HG02981 (cell line): ENCODE results near the gene BRICD5.

ENCODE experiments used
- ATAC-seq: cut with Tn5 transposase; IDR thresholded peaks from one replicate; pipeline ENCODE4 v1.9.1; 2021; ENCODE audit warnings: mild to moderate bottlenecking, moderate library complexity; ENCODE audit not compliant: unreplicated experiment

The BRICD5 gene

GRCh38 chr16:2166263-2167067 is 44.2 kb downstream of the BRICD5 start:
- no peak for ATAC-seq

DNA sequence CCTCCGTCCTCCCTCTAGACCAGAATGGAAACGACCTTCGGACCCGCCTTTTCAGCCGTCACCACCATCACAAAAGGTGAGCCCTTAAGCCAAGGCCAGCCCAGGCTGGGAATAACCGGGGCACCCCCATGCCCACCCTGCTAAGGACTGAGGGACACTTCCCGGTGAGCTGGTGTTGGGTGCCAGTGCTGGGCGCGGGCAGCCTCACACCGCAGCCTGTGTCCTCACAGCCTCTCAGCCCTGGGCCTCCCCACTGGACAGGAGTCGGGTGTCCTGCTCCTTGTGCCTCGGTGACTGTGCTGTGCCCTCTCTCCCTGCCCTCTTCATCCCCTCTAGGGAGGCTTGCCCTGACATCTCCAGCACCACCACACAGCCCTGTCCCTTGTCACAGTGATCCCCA is 44.8 kb downstream of the BRICD5 start:
- no peak for ATAC-seq

DNA sequence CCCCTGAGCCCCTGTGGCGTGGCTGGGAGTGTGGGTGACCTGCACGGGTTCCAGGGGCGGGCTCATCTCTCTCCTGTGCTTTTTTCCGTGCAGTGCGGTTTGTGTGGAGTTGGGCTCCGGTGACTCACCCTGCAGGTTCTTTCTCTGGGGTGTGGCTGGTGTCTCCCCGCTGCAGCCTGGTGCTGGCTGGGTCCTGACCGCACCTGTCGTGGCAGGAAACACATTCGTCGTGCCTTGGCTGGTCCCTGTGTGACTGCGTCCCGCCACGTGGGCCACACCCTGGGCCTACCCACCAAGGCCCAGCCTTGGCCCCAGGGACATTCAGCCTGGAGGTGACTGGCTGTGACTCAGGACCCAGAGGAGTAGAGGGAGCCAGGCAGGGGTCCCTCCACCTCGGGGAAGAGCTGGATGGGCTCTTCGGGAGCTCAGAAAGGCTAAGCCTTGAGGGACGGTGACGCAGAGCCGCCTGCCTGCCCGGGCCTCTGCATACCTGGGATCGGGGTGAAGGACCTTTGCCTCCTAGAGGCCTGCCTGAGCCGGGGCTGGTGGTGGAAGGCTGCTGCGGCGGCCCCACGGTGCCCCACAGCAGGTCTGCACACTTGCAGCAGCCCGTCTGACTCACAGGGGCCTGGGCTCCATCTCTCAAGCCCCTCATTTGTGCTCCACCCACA is 47.3 kb downstream of the BRICD5 start:
- ATAC-seq = no peak

DNA sequence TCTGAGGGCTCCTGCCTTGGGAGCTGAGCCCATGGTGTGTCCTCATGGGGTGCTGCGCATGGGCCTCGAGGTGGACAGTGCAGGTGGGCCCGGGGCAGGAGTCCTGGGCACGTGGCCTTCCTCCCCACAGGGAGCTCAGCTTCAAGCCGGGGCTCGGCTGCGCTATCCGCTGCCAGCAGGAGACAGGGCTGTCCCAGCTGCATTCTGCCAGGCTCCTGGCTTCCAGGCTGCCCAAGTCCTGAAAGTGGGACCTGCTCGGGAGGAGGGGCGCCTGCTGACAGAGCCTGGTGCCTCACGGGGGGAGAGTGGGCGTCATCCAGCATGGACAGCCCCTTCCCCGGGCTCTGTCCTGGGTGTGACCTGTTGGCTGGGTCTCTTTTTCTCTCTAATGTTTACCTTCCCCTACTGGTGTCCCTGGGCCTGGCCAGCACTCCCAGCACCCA is 48.0 kb downstream of the BRICD5 start:
- ATAC-seq = no peak

GRCh38 chr16:2161911-2162310 is 48.8 kb downstream of the BRICD5 start:
- ATAC-seq = no peak

DNA sequence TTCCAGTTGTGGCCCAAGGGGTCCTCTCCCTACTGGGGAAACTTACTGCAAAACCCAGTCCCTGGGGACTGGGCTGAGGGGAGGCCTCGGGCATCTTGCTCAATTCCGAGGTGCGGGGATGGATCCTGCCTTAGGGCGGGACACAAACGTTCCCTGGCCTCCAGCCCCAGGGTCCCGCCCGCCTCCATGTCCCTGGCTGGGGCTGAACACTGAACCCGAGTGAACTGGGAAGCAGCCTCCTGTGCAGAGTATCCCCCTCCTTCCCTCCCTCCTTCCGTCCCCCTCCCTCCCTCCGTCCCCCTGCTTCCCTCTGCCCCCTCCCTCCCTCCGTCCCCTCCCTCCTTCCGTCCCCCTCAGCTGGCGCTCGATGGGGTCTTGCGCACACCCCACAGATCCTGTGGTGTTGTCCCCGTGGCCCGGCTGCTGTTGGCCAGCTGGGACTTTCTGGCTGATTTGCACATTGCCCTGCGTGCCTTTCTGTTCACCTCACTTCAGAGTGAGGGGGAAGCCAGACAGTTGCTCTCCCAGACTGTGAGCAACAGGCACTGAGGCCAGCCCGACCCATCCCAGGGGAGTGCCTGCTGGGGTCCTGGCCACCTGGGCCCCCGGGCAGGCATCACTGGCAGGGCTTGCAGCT is 49.6 kb downstream of the BRICD5 start:
- no peak for ATAC-seq
